Neural cell (in vitro differentiated cells): ENCODE data around the gene MEAF6.

Experiments
- CTCF ChIP-seq: fragments of 450-650 bp; IDR thresholded peaks from 2 replicates; pipeline ENCODE4 v1.5.1; 2014; ENCODE audit warnings: antibody characterized with exemption, mild to moderate bottlenecking, moderate library complexity; ENCODE audit not compliant: poor library complexity, severe bottlenecking
- REST ChIP-seq: IDR thresholded peaks from 2 replicates; pipeline ENCODE4 v1.6.1; 2012; ENCODE audit warnings: borderline replicate concordance

- no peak for TF ChIP-seq REST
- no peak for TF ChIP-seq CTCF
Observed at GRCh38 chr1:37517569-37517968, 3.0 kb upstream of the MEAF6 start.
